SU-DHL-6 (cell line): ENCODE measurements around the gene PSMA8.

Experiments
- H2AFZ ChIP-seq: fragments of 200-600 bp; sonication (generic); 2 replicates; pipeline ENCODE4 v1.6.1; 2014; ENCODE audit warnings: low read depth, mild to moderate bottlenecking, moderate library complexity, mixed read lengths, antibody characterized with exemption, low read length; ENCODE audit not compliant: severe bottlenecking
- H3F3A ChIP-seq: fragments of 200-600 bp; shearing (Covaris generic); 2 replicates; pipeline ENCODE4 v1.6.0; 2016; ENCODE audit warnings: antibody characterized with exemption, mild to moderate bottlenecking; ENCODE audit not compliant: insufficient read depth
- H3K27ac ChIP-seq: fragments of 200-600 bp; sonication (generic); 2 replicates; pipeline ENCODE4 v1.5.1; 2016; ENCODE audit warnings: low read depth, mild to moderate bottlenecking, low read length, moderate library complexity, mixed read lengths
- H3K27me3 ChIP-seq: fragments of 200-600 bp; sonication (generic), shearing (Covaris generic); 2 replicates; pipeline ENCODE4 v1.6.0; 2014; ENCODE audit warnings: mild to moderate bottlenecking, low read length
- H3K36me3 ChIP-seq: fragments of 200-600 bp; sonication (generic); 2 replicates; pipeline ENCODE4 v1.6.1; 2014; ENCODE audit warnings: mild to moderate bottlenecking, low read length, mixed read lengths
- H3K4me2 ChIP-seq: fragments of 300-600, 200-600 bp; shearing (Covaris generic), sonication (generic); 2 replicates; pipeline ENCODE4 v1.6.0; 2014; ENCODE audit warnings: low read length, low read depth, mild to moderate bottlenecking; ENCODE audit not compliant: poor library complexity, severe bottlenecking
- H3K4me3 ChIP-seq: fragments of 200-600 bp; sonication (generic); 2 replicates; pipeline ENCODE4 v1.5.1; 2014; ENCODE audit warnings: antibody characterized with exemption, low read length, mild to moderate bottlenecking, mixed read lengths; ENCODE audit not compliant: insufficient read depth, poor library complexity, severe bottlenecking
- H3K79me2 ChIP-seq: fragments of 200-600 bp; sonication (generic); 2 replicates; pipeline ENCODE4 v1.6.1; 2014; ENCODE audit warnings: mild to moderate bottlenecking, low read length, moderate library complexity; ENCODE audit not compliant: insufficient read depth
- H3K9ac ChIP-seq: fragments of 200-600 bp; sonication (generic); 2 replicates; pipeline ENCODE4 v1.7.0; 2014; ENCODE audit warnings: mild to moderate bottlenecking, low read length
- H3K9me2 ChIP-seq: fragments of 200-600 bp; sonication (generic); replicated peaks from 2 replicates; pipeline ENCODE4 v1.6.1; 2014; ENCODE audit warnings: low read length; ENCODE audit not compliant: insufficient read depth
- H3K9me3 ChIP-seq: fragments of 200-600 bp; sonication (generic); 2 replicates; pipeline ENCODE4 v1.6.1; 2014; ENCODE audit warnings: low read length, mixed read lengths; ENCODE audit not compliant: insufficient read depth
- H4K20me1 ChIP-seq: fragments of 200-600 bp; sonication (generic); 2 replicates; pipeline ENCODE4 v1.6.1; 2014; ENCODE audit warnings: low read depth, mild to moderate bottlenecking, antibody characterized with exemption, low read length, moderate library complexity, mixed read lengths
- CTCF ChIP-seq: fragments of 200-600 bp; sonication (generic); IDR thresholded peaks from one replicate; pipeline ENCODE4 v1.5.1; 2017; ENCODE audit warnings: antibody characterized with exemption, mild to moderate bottlenecking, low read length, moderate library complexity; ENCODE audit not compliant: insufficient read depth, poor library complexity, severe bottlenecking
- EZH2phosphoT487 ChIP-seq: fragments of 200-600 bp; sonication (generic), shearing (Covaris generic); conservative IDR thresholded peaks from 2 replicates; pipeline ENCODE4 v1.6.1; 2018; ENCODE audit warnings: mild to moderate bottlenecking, antibody characterized with exemption, low read length, moderate library complexity, mixed read lengths

The PSMA8 gene

GRCh38 chr18:26175481-26175880 lies 41.8 kb downstream of the PSMA8 start:
- H2AFZ ChIP-seq: peak overlapping the region; percentile 38
- no peaks in the 10 kb centered on the region for H4K20me1 ChIP-seq
- TF ChIP-seq CTCF (no peak), EZH2phosphoT487 (no peak)
- H3K4me3 ChIP-seq: no peak overlapping the region
- no peaks in the 10 kb centered on the region for H3K36me3 ChIP-seq
- peaks cover 48% of the 10 kb centered on the region for H3F3A ChIP-seq
- H3K27ac ChIP-seq: peak overlapping the region; percentile 65
- no peaks in the 10 kb centered on the region for H3K9me2 ChIP-seq
- H3K27me3 ChIP-seq: no peaks in the 10 kb centered on the region
- peak overlapping the region; percentile 48 for H3K4me2 ChIP-seq
- H3K9ac ChIP-seq: peak overlapping the region; percentile 20
- H3K9me3 ChIP-seq: no peaks in the 10 kb centered on the region
- no peaks in the 10 kb centered on the region for H3K79me2 ChIP-seq

GRCh38 chr18:26176134-26176533 lies 42.5 kb downstream of the PSMA8 start:
- no peaks in the 10 kb centered on the region for H3K79me2 ChIP-seq
- no peaks in the 10 kb centered on the region for H3K9me2 ChIP-seq
- H3K27me3 ChIP-seq: no peaks in the 10 kb centered on the region
- no peaks in the 10 kb centered on the region for H3K9me3 ChIP-seq
- no peak overlapping the region for H2AFZ ChIP-seq
- H4K20me1 ChIP-seq: no peaks in the 10 kb centered on the region
- no peak for TF ChIP-seq EZH2phosphoT487
- no peak for TF ChIP-seq CTCF
- no peak overlapping the region for H3K4me3 ChIP-seq
- peak overlapping the region; percentile 20; the same call in 1 of the 2 replicates for H3K9ac ChIP-seq
- H3K27ac ChIP-seq: peak overlapping the region; percentile 65
- no peaks in the 10 kb centered on the region for H3K36me3 ChIP-seq
- peak overlapping the region; percentile 48 for H3K4me2 ChIP-seq
- H3F3A ChIP-seq: peaks cover 54% of the 10 kb centered on the region

GRCh38 chr18:26181343-26181826 lies 47.7 kb downstream of the PSMA8 start:
- Histone ChIP-seq H2AFZ (peak overlapping the region; percentile 31), H3K27ac (peak overlapping the region; percentile 99), H3F3A (peaks cover 77% of the 10 kb centered on the region), H3K4me2 (peak overlapping the region; percentile 79), H3K27me3 (no peaks in the 10 kb centered on the region), H3K9ac (peak overlapping the region; percentile 46), H3K9me2 (no peaks in the 10 kb centered on the region), H4K20me1 (no peaks in the 10 kb centered on the region), H3K9me3 (peaks cover 10% of the 10 kb centered on the region; the same call in 1 of the 2 replicates), H3K36me3 (peaks cover 7% of the 10 kb centered on the region; the same call in 1 of the 2 replicates), H3K79me2 (no peaks in the 10 kb centered on the region), H3K4me3 (peak overlapping the region; percentile 38)
- TF ChIP-seq CTCF (no peak), EZH2phosphoT487 (no peak)
